HG03575 (cell line): ENCODE results near the gene DDX3X.
"Not testable (repeated sequence)": the region's sequence is repeated elsewhere in the genome, so short reads cannot be mapped to it uniquely, and the experiment has no call there.

Source experiments
- ATAC-seq: cut with Tn5 transposase; IDR thresholded peaks from one replicate; pipeline ENCODE4 v1.9.1; 2021; ENCODE audit not compliant: unreplicated experiment, insufficient number of reproducible peaks, low FRiP score; ENCODE audit errors: extremely low read depth

The DDX3X gene

DNA sequence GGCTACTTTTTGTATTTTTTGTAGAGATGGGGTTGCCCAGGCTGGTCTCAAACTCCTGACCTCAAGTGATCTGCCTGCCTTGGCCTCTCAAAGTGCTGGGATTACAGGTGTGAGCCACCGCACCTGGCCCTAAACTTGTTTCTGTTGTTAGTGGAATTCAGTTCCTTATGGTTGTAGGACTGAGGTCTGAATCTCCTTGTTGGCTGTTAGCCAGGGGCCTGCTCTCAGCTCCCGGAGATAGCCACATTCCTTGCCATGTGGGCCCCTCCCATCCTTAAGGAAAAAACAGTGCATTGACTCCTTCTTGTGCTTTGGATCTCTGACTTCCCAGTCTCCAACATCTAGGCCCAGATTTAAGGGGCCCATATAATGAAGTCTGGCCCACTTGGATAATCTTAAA is 63.8 kb downstream of the DDX3X start:
- ATAC-seq, result no peak

- ATAC-seq, result not testable (repeated sequence)
Measured at GRCh38 chrX:41402556-41402955, 68.6 kb downstream of the DDX3X start.

- ATAC-seq, result no peak
Measured at GRCh38 chrX:41405551-41405950, 71.6 kb downstream of the DDX3X start.

GRCh38 chrX:41406201-41406600 is 72.2 kb downstream of the DDX3X start:
- no peak for ATAC-seq

GRCh38 chrX:41407816-41408215 is 73.9 kb downstream of the DDX3X start:
- no peak for ATAC-seq

- ATAC-seq, result no peak
Measured at GRCh38 chrX:41408576-41408975, 74.6 kb downstream of the DDX3X start.

GRCh38 chrX:41409006-41409405 is 75.0 kb downstream of the DDX3X start:
- ATAC-seq, result no peak

DNA sequence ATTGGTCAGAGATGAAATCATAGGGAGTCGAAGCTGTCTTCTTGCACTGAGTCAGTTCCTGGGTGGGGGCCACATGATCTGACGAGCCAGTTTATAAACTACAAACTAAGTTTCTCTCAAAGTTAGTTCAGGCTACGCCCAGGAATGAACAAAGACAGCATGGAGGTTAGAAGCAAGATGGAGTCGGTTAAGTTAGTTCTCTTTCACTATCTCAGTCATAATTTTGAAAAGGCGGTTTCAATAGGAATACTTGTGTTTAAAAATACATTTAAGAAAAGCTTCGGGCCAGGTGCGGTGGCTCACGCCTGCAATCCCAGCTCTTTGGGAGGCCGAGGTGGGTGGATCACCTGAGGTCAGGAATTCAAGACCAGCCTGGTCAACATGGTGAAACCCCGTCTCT is 77.3 kb downstream of the DDX3X start:
- ATAC-seq, result not testable (repeated sequence)

- ATAC-seq, result no peak
Measured at GRCh38 chrX:41412261-41413081, 78.5 kb downstream of the DDX3X start.
